Ovary (tissue), 9 donors: ENCODE measurements around the gene CAB39L. TPM values are rescaled to one million over a fixed set of nuclear protein-coding genes. Genes with fewer than 3 reads are reported as not detected.

Experiments
- DNase-seq, 5 donors: peaks; one replicate each; pipeline ENCODE4 v3.0.0-alpha.2; 2019 to 2020
- H3K27ac ChIP-seq, 2 donors: fragments of 200-600 bp; one replicate each; pipeline versions ENCODE4 v1.5.1 to v1.8.0; 2019 to 2022
- H3K27me3 ChIP-seq: fragments of 200-600 bp; one replicate; pipeline ENCODE4 v1.8.0; 2022
- H3K36me3 ChIP-seq: fragments of 200-600 bp; sonication (generic); one replicate; pipeline ENCODE4 v1.5.1; 2019
- H3K4me1 ChIP-seq: one replicate; pipeline ENCODE4 v1.8.1; 2013; ENCODE audit warnings: mild to moderate bottlenecking, moderate library complexity; ENCODE audit not compliant: insufficient read depth
- H3K4me3 ChIP-seq: fragments of 200-600 bp; sonication (generic); one replicate; pipeline ENCODE4 v1.5.1; 2017
- H3K9me3 ChIP-seq, 2 donors: fragments of 200-600 bp in 1 of 2; sonication (generic) in 1 of 2; one replicate each; pipeline versions ENCODE4 v1.5.1 to v1.8.1; 2013 to 2019; ENCODE audit warnings: mild to moderate bottlenecking in 1 of 2, moderate library complexity in 1 of 2
- EP300 ChIP-seq: sonication (generic); formaldehyde crosslinking; IDR thresholded peaks from one replicate; pipeline ENCODE4 v1.6.1; 2017; ENCODE audit warnings: antibody characterized with exemption
- POLR2A ChIP-seq: fragments of 450-650 bp; IDR thresholded peaks from one replicate; pipeline ENCODE4 v1.6.1; 2017; ENCODE audit warnings: antibody characterized with exemption, mild to moderate bottlenecking, moderate library complexity
- WGBS, 3 donors: extraction: QIAGEN DNeasy Blood & Tissue Kit in 1 of 3; methylation state at CpG; one replicate each; pipeline versions ENCODE4 v1.1.5 to v1.1.7; 2013 to 2017; 5-methylcytosine and 5-hydroxymethylcytosine counted together
- intact Hi-C, 4 donors: fragments of 100-400 bp; cut with DNase I; formaldehyde crosslinking; loops; one replicate each; pipeline versions ENCODE4 v1.11.0 to v1.15.1; 2022 to 2023
- polyA plus RNA-seq, 2 donors: library from polyadenylated mRNA; stranded (reverse); fragments of 200-250 nt in 1 of 2; fragments of 350-450 nt in 1 of 2; fragmentation: Illumina TruSeq in 1 of 2; extraction: RNeasy Lipid Tissue Mini Kit (QIAGEN cat#74804) in 1 of 2; gene quantifications; one replicate each; pipeline ENCODE4 v1.2.3, GENCODE V29; 2013 to 2014
- total RNA-seq, 7 donors: library from RNA; depleted of rRNA in 2 of 7; stranded (reverse); fragments of >200 nt in 2 of 7; fragmentation: NEBNext Ultra II Directional in 3 of 7; extraction: Animal tissue kit (Norgen Biotek cat#: 25700) in 3 of 7; gene quantifications; one replicate each; pipeline versions ENCODE4 v1.1.0 to v1.2.4, GENCODE V29; 2016 to 2023
- TF ChIP-seq, protein P1 (sequence below), 3 donors: fragments of 450-650 bp in 2 of 3; fragments of 200-600 bp in 1 of 3; IDR thresholded peaks; one replicate each; pipeline versions ENCODE4 v1.5.1 to v1.8.0; 2016 to 2022; ENCODE audit warnings: antibody characterized with exemption in 3 of 3, mild to moderate bottlenecking in 1 of 3
- donor health status: DM: no; HTN: no; CAD: no; lungs with moderate emphysema.
- donor health status: DM: no; HTN: no; CAD: no.
- donor health status: Bipolar disorder and iron deficiency.
- donor health status: DM: yes; HTN: yes; CAD: no.
- donor health status: DM: no; HTN: no; CAD: no.
- donor health status: DM: yes; HTN: yes; CAD: no.

The CAB39L gene
- total and polyA plus RNA-seq, 9 donors, result 15.9 to 42.7 (median 24.7) TPM

DNA sequence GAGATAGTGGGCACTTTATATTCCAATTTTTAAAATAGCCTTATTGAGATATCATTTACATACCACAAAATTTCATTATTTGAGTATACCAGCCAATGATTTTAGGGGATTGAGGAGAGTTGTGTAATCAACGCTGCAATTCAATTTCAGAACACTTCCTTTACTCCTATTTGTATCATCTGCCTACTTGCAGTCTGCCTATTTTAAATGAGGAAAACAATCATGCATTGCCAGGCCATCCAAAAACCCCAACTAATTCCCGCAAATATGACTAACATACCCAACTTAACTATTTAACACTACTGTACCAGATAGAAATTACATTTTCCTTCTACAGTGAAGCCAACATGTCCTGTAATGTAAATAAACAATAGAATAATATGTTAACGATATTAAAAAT is 26.7 kb downstream of the CAB39L start:
- H3K4me1 ChIP-seq, result peaks cover 3% of the 10 kb centered on the region
- H3K27ac ChIP-seq, result no peak overlapping the region
- H3K9me3 ChIP-seq, result no peaks in the 10 kb centered on the region
- H3K36me3 ChIP-seq, result no peaks in the 10 kb centered on the region
- H3K27me3 ChIP-seq, result no peaks in the 10 kb centered on the region
- DNase-seq, result no peak
- intact Hi-C loops, result no loop called here
- H3K4me3 ChIP-seq, result no peak overlapping the region
- 66 to 78% (median 68%) methylated on average over 3 of the region's 3 CpGs for WGBS, 3 donors
- TF ChIP-seq, protein P1, sequence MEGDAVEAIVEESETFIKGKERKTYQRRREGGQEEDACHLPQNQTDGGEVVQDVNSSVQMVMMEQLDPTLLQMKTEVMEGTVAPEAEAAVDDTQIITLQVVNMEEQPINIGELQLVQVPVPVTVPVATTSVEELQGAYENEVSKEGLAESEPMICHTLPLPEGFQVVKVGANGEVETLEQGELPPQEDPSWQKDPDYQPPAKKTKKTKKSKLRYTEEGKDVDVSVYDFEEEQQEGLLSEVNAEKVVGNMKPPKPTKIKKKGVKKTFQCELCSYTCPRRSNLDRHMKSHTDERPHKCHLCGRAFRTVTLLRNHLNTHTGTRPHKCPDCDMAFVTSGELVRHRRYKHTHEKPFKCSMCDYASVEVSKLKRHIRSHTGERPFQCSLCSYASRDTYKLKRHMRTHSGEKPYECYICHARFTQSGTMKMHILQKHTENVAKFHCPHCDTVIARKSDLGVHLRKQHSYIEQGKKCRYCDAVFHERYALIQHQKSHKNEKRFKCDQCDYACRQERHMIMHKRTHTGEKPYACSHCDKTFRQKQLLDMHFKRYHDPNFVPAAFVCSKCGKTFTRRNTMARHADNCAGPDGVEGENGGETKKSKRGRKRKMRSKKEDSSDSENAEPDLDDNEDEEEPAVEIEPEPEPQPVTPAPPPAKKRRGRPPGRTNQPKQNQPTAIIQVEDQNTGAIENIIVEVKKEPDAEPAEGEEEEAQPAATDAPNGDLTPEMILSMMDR (IDR thresholded peaks at IDR 0.05), result no peak
- TF ChIP-seq EP300, result no peak
- TF ChIP-seq POLR2A, result no peak

- no peak for DNase-seq
- Histone ChIP-seq H3K27ac (no peak overlapping the region), H3K36me3 (no peaks in the 10 kb centered on the region), H3K9me3 (no peaks in the 10 kb centered on the region), H3K4me3 (no peak overlapping the region), H3K27me3 (no peaks in the 10 kb centered on the region), H3K4me1 (no peaks in the 10 kb centered on the region)
- WGBS, 3 donors, result 71 to 100% (median 99%) methylated on average over 2 of the region's 2 CpGs
- no peak for TF ChIP-seq EP300
- TF ChIP-seq, protein P1 (IDR thresholded peaks at IDR 0.05), result no peak
- TF ChIP-seq POLR2A, result no peak
- intact Hi-C loops, result no loop called here
These were observed 31.1 kb downstream of the CAB39L start for GRCh38 chr13:49412749-49413148.

GRCh38 chr13:49411353-49411752 is 32.5 kb downstream of the CAB39L start:
- H3K4me3 ChIP-seq, result no peak overlapping the region
- no peaks in the 10 kb centered on the region for H3K4me1 ChIP-seq
- no peaks in the 10 kb centered on the region for H3K9me3 ChIP-seq
- no peaks in the 10 kb centered on the region for H3K36me3 ChIP-seq
- DNase-seq, result no peak
- H3K27me3 ChIP-seq, result no peaks in the 10 kb centered on the region
- intact Hi-C loops, result no loop called here
- 91 to 100% (median 96%) methylated on average over 5 of the region's 5 CpGs for WGBS, 3 donors
- no peak overlapping the region for H3K27ac ChIP-seq
- TF ChIP-seq POLR2A, result no peak
- no peak for TF ChIP-seq EP300
- TF ChIP-seq, protein P1 (IDR thresholded peaks at IDR 0.05), result no peak

GRCh38 chr13:49410477-49410876 is 33.4 kb downstream of the CAB39L start:
- H3K36me3 ChIP-seq, result no peaks in the 10 kb centered on the region
- H3K27me3 ChIP-seq, result no peaks in the 10 kb centered on the region
- H3K4me3 ChIP-seq, result no peak overlapping the region
- no peaks in the 10 kb centered on the region for H3K9me3 ChIP-seq
- TF ChIP-seq POLR2A, result no peak
- TF ChIP-seq, protein P1 (IDR thresholded peaks at IDR 0.05), result no peak
- no peak for TF ChIP-seq EP300
- intact Hi-C loops, result no loop called here
- H3K4me1 ChIP-seq, result no peaks in the 10 kb centered on the region
- no peak overlapping the region for H3K27ac ChIP-seq
- no peak for DNase-seq

GRCh38 chr13:49410006-49410405 is 33.9 kb downstream of the CAB39L start:
- no peak for DNase-seq
- TF ChIP-seq POLR2A (no peak), EP300 (no peak)
- TF ChIP-seq, protein P1 (IDR thresholded peaks at IDR 0.05), result no peak
- Histone ChIP-seq H3K9me3 (no peaks in the 10 kb centered on the region), H3K4me3 (no peak overlapping the region), H3K27me3 (no peaks in the 10 kb centered on the region), H3K27ac (no peak overlapping the region), H3K4me1 (no peaks in the 10 kb centered on the region), H3K36me3 (no peaks in the 10 kb centered on the region)
- intact Hi-C loops, result no loop called here
- WGBS, 3 donors, result 62 to 77% (median 74%) methylated on average over 4 of the region's 4 CpGs
